Testis (tissue), 2 donors: Measurements from ENCODE around the gene NIT1.

Source experiments
- CTCF ChIP-seq, 3 experiments: fragments of 450-650 bp in 2 of 3; fragments of 200-600 bp in 1 of 3; sonication (generic) in 1 of 3; IDR thresholded peaks; one replicate each; pipeline ENCODE4 v1.5.1; 2016 to 2019; ENCODE audit warnings: antibody characterized with exemption in 3 of 3, mild to moderate bottlenecking in 2 of 3, moderate library complexity in 1 of 3
- POLR2A ChIP-seq: fragments of 450-650 bp; IDR thresholded peaks from one replicate; pipeline ENCODE4 v1.6.1; 2017; ENCODE audit warnings: antibody characterized with exemption, mild to moderate bottlenecking, moderate library complexity

- TF ChIP-seq CTCF (IDR thresholded peaks at IDR 0.05) = no peak
- no peak for TF ChIP-seq POLR2A
Measured at GRCh38 chr1:161100556-161100955, 17.3 kb upstream of the NIT1 start.
